Measurements from ENCODE around the gene ERAL1.

DNA sequence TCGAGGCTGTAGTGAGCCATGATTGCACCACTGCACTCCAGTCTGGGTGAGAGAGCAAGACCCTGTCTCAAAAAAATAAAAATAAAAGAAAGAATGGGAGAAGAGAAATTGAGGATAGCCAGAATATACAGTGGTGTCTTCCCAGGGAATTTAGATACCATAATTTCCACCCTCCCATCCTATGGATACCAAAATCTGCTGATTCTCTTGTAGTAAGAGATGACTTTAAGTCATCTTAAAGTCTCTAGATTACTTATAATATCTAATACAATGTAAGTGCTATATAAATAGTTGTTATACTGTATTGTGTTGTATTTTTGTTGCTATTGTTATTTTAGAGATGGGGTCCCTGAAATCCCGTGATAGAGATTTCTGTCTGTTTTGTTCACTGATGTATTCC, 1.5 kb upstream of the ERAL1 start:
- TF ChIP-seq POLR2A (IDR thresholded peaks at IDR 0.05): no peak
- TF ChIP-seq, protein P1, sequence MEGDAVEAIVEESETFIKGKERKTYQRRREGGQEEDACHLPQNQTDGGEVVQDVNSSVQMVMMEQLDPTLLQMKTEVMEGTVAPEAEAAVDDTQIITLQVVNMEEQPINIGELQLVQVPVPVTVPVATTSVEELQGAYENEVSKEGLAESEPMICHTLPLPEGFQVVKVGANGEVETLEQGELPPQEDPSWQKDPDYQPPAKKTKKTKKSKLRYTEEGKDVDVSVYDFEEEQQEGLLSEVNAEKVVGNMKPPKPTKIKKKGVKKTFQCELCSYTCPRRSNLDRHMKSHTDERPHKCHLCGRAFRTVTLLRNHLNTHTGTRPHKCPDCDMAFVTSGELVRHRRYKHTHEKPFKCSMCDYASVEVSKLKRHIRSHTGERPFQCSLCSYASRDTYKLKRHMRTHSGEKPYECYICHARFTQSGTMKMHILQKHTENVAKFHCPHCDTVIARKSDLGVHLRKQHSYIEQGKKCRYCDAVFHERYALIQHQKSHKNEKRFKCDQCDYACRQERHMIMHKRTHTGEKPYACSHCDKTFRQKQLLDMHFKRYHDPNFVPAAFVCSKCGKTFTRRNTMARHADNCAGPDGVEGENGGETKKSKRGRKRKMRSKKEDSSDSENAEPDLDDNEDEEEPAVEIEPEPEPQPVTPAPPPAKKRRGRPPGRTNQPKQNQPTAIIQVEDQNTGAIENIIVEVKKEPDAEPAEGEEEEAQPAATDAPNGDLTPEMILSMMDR (IDR thresholded peaks at IDR 0.05 in 8 of 11, conservative IDR thresholded peaks at IDR 0.05 in 3 of 11): no peak
- TF ChIP-seq POLR2AphosphoS5 (IDR thresholded peaks at IDR 0.05): no peak
